ENCODE results near the gene MRTO4. TPM values are rescaled to one million over a fixed set of nuclear protein-coding genes. Genes with fewer than 3 reads are reported as not detected.
"Not testable (repeated sequence)": the region's sequence is repeated elsewhere in the genome, so short reads cannot be mapped to it uniquely, and the experiment has no call there.

The MRTO4 gene
- total RNA-seq, 1 donor from 2014 or later = 73.1 TPM

GRCh38 chr1:19287436-19288185 lies 36.0 kb downstream of the MRTO4 start:
- TF ChIP-seq CTCF (IDR thresholded peaks at IDR 0.05) = no peak
- peaks cover 9% of the 10 kb centered on the region for H3K4me1 Mint-ChIP-seq
- intact Hi-C loops (cut with micrococcal nuclease) = no loop called here
- ATAC-seq (ENCODE audit: low read depth) = no peak
- H3K36me3 Mint-ChIP-seq (ENCODE audit: low read depth) = peaks cover 2% of the 10 kb centered on the region
- no peak for DNase-seq
- peak overlapping the region; percentile 75 for H3K4me3 Mint-ChIP-seq
- no peaks in the 10 kb centered on the region for H3K9me3 Mint-ChIP-seq
- no peak overlapping the region for H3K27ac Mint-ChIP-seq
- CTCF ChIA-PET = no interaction called here
- peaks cover 15% of the 10 kb centered on the region for H3K27me3 Mint-ChIP-seq
- POLR2A ChIA-PET = no interaction called here

- H3K36me3 Mint-ChIP-seq (ENCODE audit: low read depth); H3K27ac Mint-ChIP-seq; intact Hi-C loops (cut with micrococcal nuclease); CTCF ChIA-PET; POLR2A ChIA-PET; H3K4me1 Mint-ChIP-seq; H3K9me3 Mint-ChIP-seq: not testable (repeated sequence)
- DNase-seq = peak; percentile 53
- peak; percentile 99 for ATAC-seq (ENCODE audit: low read depth)
- Mint-ChIP-seq H3K4me3 (peak within 1 kb of the TSS; percentile 75), H3K27me3 (peaks cover 15% of the 10 kb centered on the region)
These were observed 37.0 kb downstream of the MRTO4 start, which contains the start of gene AKR7A3 for GRCh38 chr1:19288324-19289241. AKR7A3 (minus strand) TSS chr1:19288770; CDS start chr1:19288709, 61 bp downstream.

GRCh38 chr1:19289244-19289643 lies 37.6 kb downstream of the MRTO4 start:
- POLR2A ChIA-PET = no interaction called here
- intact Hi-C loops (cut with micrococcal nuclease) = no loop called here
- ATAC-seq (ENCODE audit: low read depth) = no peak
- Mint-ChIP-seq H3K36me3 (ENCODE audit: low read depth) (peaks cover 3% of the 10 kb centered on the region), H3K4me3 (peak overlapping the region; percentile 65), H3K27ac (no peak overlapping the region), H3K4me1 (peaks cover 9% of the 10 kb centered on the region), H3K9me3 (peaks cover 4% of the 10 kb centered on the region), H3K27me3 (peaks cover 15% of the 10 kb centered on the region)
- TF ChIP-seq CTCF (IDR thresholded peaks at IDR 0.05) = no peak
- DNase-seq = no peak
- CTCF ChIA-PET = no interaction called here

GRCh38 chr1:19294638-19295037 lies 43.0 kb downstream of the MRTO4 start:
- POLR2A ChIA-PET = no interaction called here
- Mint-ChIP-seq H3K4me3 (no peak overlapping the region), H3K4me1 (no peaks in the 10 kb centered on the region), H3K27me3 (peaks cover 3% of the 10 kb centered on the region), H3K36me3 (ENCODE audit: low read depth) (peaks cover 8% of the 10 kb centered on the region), H3K9me3 (peaks cover 15% of the 10 kb centered on the region), H3K27ac (no peak overlapping the region)
- ATAC-seq (ENCODE audit: low read depth) (no peak), DNase-seq (no peak)
- intact Hi-C loops (cut with micrococcal nuclease) = no loop called here
- TF ChIP-seq CTCF (IDR thresholded peaks at IDR 0.05) = no peak
- CTCF ChIA-PET = no interaction called here

- no peak for DNase-seq
- ChIA-PET POLR2A (no interaction called here), CTCF (no interaction called here)
- Mint-ChIP-seq H3K36me3 (ENCODE audit: low read depth) (peaks cover 27% of the 10 kb centered on the region), H3K4me3 (no peak overlapping the region), H3K27ac (no peak overlapping the region), H3K4me1 (no peaks in the 10 kb centered on the region), H3K9me3 (peaks cover 2% of the 10 kb centered on the region), H3K27me3 (no peaks in the 10 kb centered on the region)
- no peak for ATAC-seq (ENCODE audit: low read depth)
- no peak for TF ChIP-seq CTCF (IDR thresholded peaks at IDR 0.05)
- intact Hi-C loops (cut with micrococcal nuclease) = no loop called here
These were observed 48.6 kb downstream of the MRTO4 start for GRCh38 chr1:19300211-19300610.

- intact Hi-C loops (cut with micrococcal nuclease); H3K4me1 Mint-ChIP-seq; H3K4me3 Mint-ChIP-seq; DNase-seq; H3K27ac Mint-ChIP-seq; H3K27me3 Mint-ChIP-seq; CTCF ChIA-PET; H3K9me3 Mint-ChIP-seq; ATAC-seq (ENCODE audit: low read depth); POLR2A ChIA-PET: not testable (repeated sequence)
- H3K36me3 Mint-ChIP-seq (ENCODE audit: low read depth) = peaks cover 59% of the 10 kb centered on the region
These were observed 52.5 kb downstream of the MRTO4 start for GRCh38 chr1:19304081-19304480.

Data from activated B cell treated with CpG ODN at 0.5 μM for 24 hours (primary cell).